GM12878 (cell line): ENCODE measurements around the gene MST1. TPM values are rescaled to one million over a fixed set of nuclear protein-coding genes. Genes with fewer than 3 reads are reported as not detected.

ENCODE experiments used
- ATAC-seq: fragments of 200-7000 bp; cut with Tn5 transposase; 3 replicates; pipeline ENCODE4 v1.9.1; 2020; ENCODE audit warnings: mild to moderate bottlenecking, moderate library complexity
- BruUV-seq: library from RNA; stranded (reverse); fragments of 400-500 nt; replicated peaks from 2 replicates; lab custom pipeline; 2021; lab: Mats Ljungman, UMichigan
- CTCF ChIA-PET: fragments of 300-600 bp; sonication (Branson Sonifier 250); formaldehyde crosslinking; extraction: SDS; loops from one replicate; lab custom pipeline; 2021; ENCODE audit warnings: inconsistent platforms; lab: Yijun Ruan, JAX
- POLR2A ChIA-PET: fragments of 350-600 bp; formaldehyde crosslinking; extraction: SDS; loops from one replicate; lab custom pipeline; 2021; ENCODE audit warnings: inconsistent platforms; lab: Charles Lee
- RAD21 ChIA-PET: fragments of 300-600 bp; sonication (Branson Sonifier 250); formaldehyde crosslinking; loops from one replicate; lab custom pipeline; 2023; ENCODE audit warnings: antibody characterized with exemption; ENCODE audit not compliant: unreplicated experiment; lab: Charles Lee
- SMC1A ChIA-PET: fragments of 300-600 bp; sonication (Branson Sonifier 250); formaldehyde crosslinking; loops from one replicate; lab custom pipeline; 2023; ENCODE audit not compliant: unreplicated experiment, uncharacterized antibody; lab: Charles Lee
- DNase-seq: peaks from one replicate; pipeline ENCODE4 v3.0.0-alpha.2; 2011; ENCODE audit warnings: low read depth, low spot score
- FAIRE-seq: peaks from 3 replicates; lab custom pipeline; 2011; peaks lifted over from hg19 to GRCh38; lab: Jason Lieb, UNC
- H2AFZ ChIP-seq: 2 replicates; pipeline ENCODE4 v1.6.0; 2011; ENCODE audit warnings: low read depth, low read length, control low read depth; ENCODE audit not compliant: control insufficient read depth
- H3K27ac ChIP-seq: 2 replicates; pipeline ENCODE4 v1.5.1; 2011; ENCODE audit warnings: control low read depth; ENCODE audit not compliant: control insufficient read depth, insufficient read depth
- H3K27me3 ChIP-seq, 2 experiments: replicated peaks in 1 of 2; 2 replicates each; pipeline versions ENCODE4 v1.6.0 to v1.6.1; 2011; ENCODE audit warnings: low read length in 1 of 2; ENCODE audit not compliant: control insufficient read depth in 2 of 2, insufficient read depth in 2 of 2
- H3K36me3 ChIP-seq, 2 experiments: 2 replicates each; pipeline ENCODE4 v1.5.1; 2011; ENCODE audit warnings: low read length in 1 of 2; ENCODE audit not compliant: control insufficient read depth in 2 of 2, insufficient read depth in 2 of 2
- H3K4me1 ChIP-seq: 2 replicates; pipeline ENCODE4 v1.6.1; 2011; ENCODE audit warnings: mild to moderate bottlenecking, low read length, moderate library complexity, mixed read lengths; ENCODE audit not compliant: control insufficient read depth, insufficient read depth
- H3K4me2 ChIP-seq: 2 replicates; pipeline ENCODE4 v1.6.0; 2011; ENCODE audit warnings: control low read depth; ENCODE audit not compliant: control insufficient read depth, insufficient read depth
- H3K4me3 ChIP-seq: fragments of 200-600 bp; sonication (generic); 2 replicates; pipeline ENCODE4 v1.5.1; 2016
- H3K79me2 ChIP-seq: 2 replicates; pipeline ENCODE4 v1.6.0; 2011; ENCODE audit warnings: low read length; ENCODE audit not compliant: control insufficient read depth, insufficient read depth
- H3K9ac ChIP-seq: 2 replicates; pipeline ENCODE4 v1.8.0; 2011; ENCODE audit warnings: low read length, control low read depth, mixed read lengths; ENCODE audit not compliant: control insufficient read depth, insufficient read depth
- H3K9me3 ChIP-seq: replicated peaks from 3 replicates; pipeline ENCODE4 v1.5.1; 2011; ENCODE audit warnings: mild to moderate bottlenecking, low read length; ENCODE audit not compliant: control insufficient read depth, insufficient read depth
- H4K20me1 ChIP-seq: 2 replicates; pipeline ENCODE4 v1.6.0; 2011; ENCODE audit not compliant: control insufficient read depth, insufficient read depth
- BCL3 ChIP-seq: IDR thresholded peaks from 2 replicates; pipeline ENCODE4 v1.6.1; 2011; ENCODE audit warnings: borderline replicate concordance, low read depth, mild to moderate bottlenecking, moderate library complexity, low read length; ENCODE audit not compliant: insufficient read depth, poor library complexity, severe bottlenecking
- CEBPB ChIP-seq, 2 experiments: fragments of 150-350 bp in 1 of 2; IDR thresholded peaks; 2 replicates each; pipeline ENCODE4 v1.6.1; 2012 to 2014; ENCODE audit warnings: low read depth in 2 of 2, low read length in 2 of 2, borderline replicate concordance in 1 of 2, inconsistent platforms in 1 of 2
- CTCF ChIP-seq, 3 experiments: IDR thresholded peaks in 2 of 3; conservative IDR thresholded peaks in 1 of 3; 2 replicates each; pipeline ENCODE4 v1.5.1; 2011; ENCODE audit warnings: low read depth in 3 of 3, low read length in 3 of 3, mild to moderate bottlenecking in 3 of 3, control low read depth in 2 of 3, moderate library complexity in 2 of 3, inconsistent platforms in 1 of 3, mixed read lengths in 1 of 3; ENCODE audit not compliant: control insufficient read depth in 2 of 3, insufficient read depth in 1 of 3; ENCODE audit errors: extremely low read depth in 1 of 3
- HCFC1 ChIP-seq: fragments of 150-350 bp; IDR thresholded peaks from 2 replicates; pipeline ENCODE4 v1.6.1; 2014; ENCODE audit warnings: low read length
- PBX3 ChIP-seq: IDR thresholded peaks from 2 replicates; pipeline ENCODE4 v1.6.1; 2011; ENCODE audit warnings: mild to moderate bottlenecking, low read depth, low read length, moderate library complexity; ENCODE audit not compliant: insufficient replicate concordance
- PKNOX1 ChIP-seq: fragments of 450-650 bp; IDR thresholded peaks from 2 replicates; pipeline ENCODE4 v1.6.1; 2016; ENCODE audit warnings: mild to moderate bottlenecking
- RUNX3 ChIP-seq: IDR thresholded peaks from 2 replicates; pipeline ENCODE4 v1.6.1; 2012; ENCODE audit warnings: low read length, inconsistent platforms
- SKIL ChIP-seq: fragments of 450-650 bp; IDR thresholded peaks from 2 replicates; pipeline ENCODE4 v1.6.1; 2017; ENCODE audit warnings: mild to moderate bottlenecking, low read depth, inconsistent platforms; ENCODE audit not compliant: poor library complexity, severe bottlenecking
- SMARCA5 ChIP-seq: fragments of 450-650 bp; IDR thresholded peaks from 2 replicates; pipeline ENCODE4 v1.6.1; 2017; ENCODE audit warnings: mild to moderate bottlenecking
- SMC3 ChIP-seq: IDR thresholded peaks from 2 replicates; pipeline ENCODE4 v1.6.1; 2011; ENCODE audit warnings: low read length, improper control_type of control experiment, borderline replicate concordance
- YY1 ChIP-seq: IDR thresholded peaks from 2 replicates; pipeline ENCODE4 v1.6.1; 2011; ENCODE audit warnings: low read depth, mild to moderate bottlenecking, low read length
- ZSCAN29 ChIP-seq: fragments of 450-650 bp; IDR thresholded peaks from 2 replicates; pipeline ENCODE4 v1.6.1; 2017; ENCODE audit warnings: mild to moderate bottlenecking, moderate library complexity
- WGBS: methylation state at CpG from one replicate; pipeline ENCODE4 v1.1.6; 2016; ENCODE audit warnings: low lambda C conversion rate; ENCODE audit not compliant: insufficient replicate concordance, insufficient coverage; ENCODE audit errors: missing lambda C conversion rate; 5-methylcytosine and 5-hydroxymethylcytosine counted together
- in situ Hi-C: fragments of 300-500 bp; cut with MboI; formaldehyde crosslinking; loops from 9 replicates; pipeline ENCODE4 v1.14.3; 2018; ENCODE audit warnings: mixed read lengths
- intact Hi-C: fragments of 100-400 bp; cut with micrococcal nuclease; formaldehyde crosslinking; loops from one replicate; pipeline ENCODE4 v1.14.2; 2022; ENCODE audit not compliant: unreplicated experiment
- polyA plus RNA-seq, 11 experiments: library from polyadenylated mRNA; depleted of rRNA in 4 of 11; unstranded in 6 of 11; stranded (reverse) in 5 of 11; fragments of >200 nt; fragmentation: Nextera tagmentation in 4 of 11; fragmentation: Illumina TruSeq in 1 of 11; extraction: Ambion mirVana in 4 of 11; extraction: Trizol in 1 of 11; gene quantifications; 1 replicate in 1 of 11; 2 replicates in 10 of 11; pipeline versions ENCODE4 v1.2.1 to v1.2.3, GENCODE V29; 2011 to 2016; ENCODE audit warnings: inconsistent platforms in 2 of 11, missing spikeins in 2 of 11, low read depth in 1 of 11
- total RNA-seq, 4 experiments: library from RNA; depleted of rRNA in 3 of 4; stranded (reverse); fragments of >200 nt in 3 of 4; fragmentation: Illumina TruSeq in 1 of 4; extraction: Trizol in 1 of 4; gene quantifications; 2 replicates each; pipeline versions ENCODE4 v1.2.1 to v1.2.3, GENCODE V29; 2013 to 2021

Gene MST1
- total and polyA plus RNA-seq, 10 of the 15 experiments (the other 5 are each of a cell fraction or from before 2014, with no cell fraction given), result 1.2 to 25.5 (median 4.1) TPM

- Histone ChIP-seq H3K36me3 (peaks cover 0 to 6% of the 10 kb centered on the region in 2 experiments), H3K9me3 (no peaks in the 10 kb centered on the region), H2AFZ (no peak overlapping the region), H3K27ac (no peak overlapping the region), H3K79me2 (peaks cover 20% of the 10 kb centered on the region), H3K4me2 (no peak overlapping the region), H4K20me1 (no peaks in the 10 kb centered on the region), H3K27me3 (no peaks in the 10 kb centered on the region), H3K4me3 (no peak overlapping the region), H3K9ac (no peak overlapping the region), H3K4me1 (peaks cover 10% of the 10 kb centered on the region)
- peak; percentile 76 for FAIRE-seq
- ChIA-PET POLR2A (interaction anchor here (0.6 to 2.9 kb wide), 7 partner anchors 21 to 220 kb away, joined by 3 to 10 read pairs (median 4); partner anchors contain the start of gene BSN), SMC1A (interaction anchor here (1.0 to 3.3 kb wide), 6 partner anchors 12 to 351 kb away, joined by 3 to 86 read pairs (median 3); no protein-coding TSS in a partner anchor), RAD21 (interaction anchor here (0.6 to 3.3 kb wide), 6 partner anchors 83 to 217 kb away, joined by 3 to 89 read pairs (median 3); partner anchors contain the start of gene BSN), CTCF (interaction anchor here (0.6 to 5.3 kb wide), 25 partner anchors 8 to 665 kb away, joined by 3 to 210 read pairs (median 3); partner anchors contain the start of genes DAG1 and GMPPB)
- ATAC-seq, result peak; percentile 29
- WGBS, result 39% methylated on average over 11 of the region's 11 CpGs
- BruUV-seq, result no TSS peak
- DNase-seq, result peak; percentile 38
- intact Hi-C loops, result loop anchor here (1.0 to 10.0 kb wide), 3 partner anchors 132 to 647 kb away; partner anchors contain the start of genes IMPDH2 and NDUFAF3
- in situ Hi-C loops, result loop anchor here (10.0 kb wide), 1 partner anchor 137 kb away; no protein-coding TSS in a partner anchor
- 0 out of 2 replicates have a peak, but pooled peaks have one; percentile 23 for TF ChIP-seq HCFC1
- TF ChIP-seq PBX3, result no peak
- no peak for TF ChIP-seq CEBPB (IDR thresholded peaks at IDR 0.05; ENCODE audit: borderline replicate concordance in 1 of 2, low read depth in 2 of 2, low read length in 2 of 2)
- TF ChIP-seq RUNX3, result no peak
- peak; percentile 62; the same call in 1 of the 2 replicates for TF ChIP-seq YY1
- TF ChIP-seq CTCF (IDR thresholded peaks at IDR 0.05 in 2 of 3, conservative IDR thresholded peaks at IDR 0.05 in 1 of 3; ENCODE audit: control insufficient read depth in 2 of 3, extremely low read depth in 1 of 3, insufficient read depth in 1 of 3, low read depth in 3 of 3, low read length in 3 of 3), result peak; percentile 87 to 95 (median 91); a peak in 5 of 6 replicates
- TF ChIP-seq SMC3, result peak; percentile 93
- no peak for TF ChIP-seq ZSCAN29
- TF ChIP-seq PKNOX1, result 0 out of 2 replicates have a peak, but pooled peaks have one; percentile 15
- peak; percentile 79; the same call in 1 of the 2 replicates for TF ChIP-seq SMARCA5
- TF ChIP-seq SKIL, result no peak
- TF ChIP-seq BCL3, result no peak
These were observed 17.7 kb downstream of the MST1 start for GRCh38 chr3:49671291-49672288.
